H9 (cell line): ENCODE data around the gene FNDC1. TPM values are rescaled to one million over a fixed set of nuclear protein-coding genes. Genes with fewer than 3 reads are reported as not detected.

ENCODE experiments used
- DNase-seq: peaks from one replicate; pipeline ENCODE4 v3.0.0-alpha.2; 2017
- H2AFZ ChIP-seq: one replicate; pipeline ENCODE4 v1.6.1; 2013; ENCODE audit warnings: mild to moderate bottlenecking, low read length, control low read depth, moderate library complexity
- H2AK5ac ChIP-seq: 2 replicates; pipeline ENCODE4 v1.6.1; 2013; ENCODE audit warnings: low read length, control low read depth, mixed read lengths; ENCODE audit not compliant: insufficient read length
- H2BK120ac ChIP-seq: one replicate; pipeline ENCODE4 v1.6.1; 2013; ENCODE audit warnings: low read depth, mild to moderate bottlenecking, low read length, control low read depth, inconsistent platforms; ENCODE audit not compliant: poor library complexity, severe bottlenecking
- H2BK12ac ChIP-seq: 2 replicates; pipeline ENCODE4 v1.6.1; 2013; ENCODE audit warnings: low read length, control low read depth, mixed read lengths, low read depth; ENCODE audit not compliant: insufficient read length
- H2BK15ac ChIP-seq: 2 replicates; pipeline ENCODE4 v1.6.1; 2013; ENCODE audit warnings: low read depth, low read length, control low read depth
- H2BK20ac ChIP-seq: one replicate; pipeline ENCODE4 v1.6.1; 2013; ENCODE audit warnings: low read depth, mild to moderate bottlenecking, low read length, control low read depth, inconsistent platforms; ENCODE audit not compliant: poor library complexity, severe bottlenecking
- H2BK5ac ChIP-seq: 2 replicates; pipeline ENCODE4 v1.6.1; 2013; ENCODE audit warnings: low read length, control low read depth, mixed read lengths; ENCODE audit not compliant: insufficient read length
- H3K14ac ChIP-seq: 2 replicates; pipeline ENCODE4 v1.6.1; 2013; ENCODE audit warnings: low read length, control low read depth; ENCODE audit not compliant: insufficient read depth
- H3K18ac ChIP-seq: 2 replicates; pipeline ENCODE4 v1.6.1; 2013; ENCODE audit warnings: low read depth, mild to moderate bottlenecking, mixed read lengths, low read length, control low read depth; ENCODE audit not compliant: insufficient read length
- H3K23ac ChIP-seq: 2 replicates; pipeline ENCODE4 v1.6.1; 2013; ENCODE audit warnings: low read length, control low read depth, mixed read lengths, low read depth; ENCODE audit not compliant: insufficient read length
- H3K23me2 ChIP-seq: 2 replicates; pipeline ENCODE4 v1.6.1; 2013; ENCODE audit warnings: low read depth, mild to moderate bottlenecking, mixed read lengths, low read length, control low read depth; ENCODE audit not compliant: insufficient read length, poor library complexity, severe bottlenecking
- H3K27ac ChIP-seq: 2 replicates; pipeline ENCODE4 v1.5.1; 2013; ENCODE audit warnings: low read length, control low read depth, mixed read lengths, low read depth; ENCODE audit not compliant: insufficient read length
- H3K27me3 ChIP-seq: 2 replicates; pipeline ENCODE4 v1.6.1; 2013; ENCODE audit warnings: low read length, control low read depth, inconsistent platforms; ENCODE audit not compliant: insufficient read depth
- H3K4ac ChIP-seq: 2 replicates; pipeline ENCODE4 v1.6.1; 2013; ENCODE audit warnings: low read depth, mild to moderate bottlenecking, control low read depth, inconsistent platforms, low read length, moderate library complexity
- H3K4me1 ChIP-seq: 2 replicates; pipeline ENCODE4 v1.6.1; 2013; ENCODE audit warnings: low read length, control low read depth, inconsistent platforms; ENCODE audit not compliant: insufficient read depth
- H3K4me2 ChIP-seq: 2 replicates; pipeline ENCODE4 v1.6.1; 2013; ENCODE audit warnings: low read length, control low read depth, mixed read lengths; ENCODE audit not compliant: insufficient read length, insufficient read depth
- H3K56ac ChIP-seq: 2 replicates; pipeline ENCODE4 v1.6.1; 2013; ENCODE audit warnings: low read depth, mild to moderate bottlenecking, mixed read lengths, low read length, control low read depth; ENCODE audit not compliant: insufficient read length
- H3K79me1 ChIP-seq: 2 replicates; pipeline ENCODE4 v1.6.1; 2013; ENCODE audit warnings: low read depth, mild to moderate bottlenecking, moderate library complexity, low read length, control low read depth, inconsistent platforms; ENCODE audit not compliant: insufficient read depth, poor library complexity, severe bottlenecking
- H3K79me2 ChIP-seq: 2 replicates; pipeline ENCODE4 v1.6.1; 2013; ENCODE audit warnings: low read length, control low read depth, inconsistent platforms; ENCODE audit not compliant: insufficient read depth
- H3K9ac ChIP-seq: 2 replicates; pipeline ENCODE4 v1.6.1; 2013; ENCODE audit warnings: low read length, control low read depth, mixed read lengths; ENCODE audit not compliant: insufficient read length; ENCODE audit errors: extremely low read depth
- H3K9me3 ChIP-seq: one replicate; pipeline ENCODE4 v1.6.1; 2013; ENCODE audit warnings: low read depth, low read length, inconsistent platforms; ENCODE audit not compliant: control insufficient read depth
- H3T11ph ChIP-seq: one replicate; pipeline ENCODE4 v1.6.1; 2013; ENCODE audit warnings: mild to moderate bottlenecking, low read length, control low read depth, inconsistent platforms
- H4K20me1 ChIP-seq: one replicate; pipeline ENCODE4 v1.6.1; 2013; ENCODE audit not compliant: control insufficient read depth, insufficient read length, insufficient read depth
- H4K5ac ChIP-seq: 2 replicates; pipeline ENCODE4 v1.6.1; 2013; ENCODE audit warnings: low read depth, mild to moderate bottlenecking, mixed read lengths, low read length, control low read depth; ENCODE audit not compliant: insufficient read length
- H4K8ac ChIP-seq: replicated peaks from 2 replicates; pipeline ENCODE4 v1.6.1; 2013; ENCODE audit warnings: low read length, control low read depth, mixed read lengths, low read depth; ENCODE audit not compliant: insufficient read length
- H4K91ac ChIP-seq: 2 replicates; pipeline ENCODE4 v1.6.1; 2013; ENCODE audit warnings: low read depth, mild to moderate bottlenecking, moderate library complexity, mixed read lengths, low read length, control low read depth; ENCODE audit not compliant: insufficient read length
- H3K27ac Mint-ChIP-seq, 3 experiments: 2 replicates in 2 of 3; 3 replicates in 1 of 3; pipeline ENCODE4 v1.8.0; 2020 to 2021; ENCODE audit warnings: mixed read lengths in 3 of 3, mild to moderate bottlenecking in 1 of 3, moderate library complexity in 1 of 3
- H3K27me3 Mint-ChIP-seq: 2 replicates; pipeline ENCODE4 v1.8.0; 2021; ENCODE audit warnings: low read depth, mild to moderate bottlenecking, moderate library complexity, mixed read lengths
- H3K36me3 Mint-ChIP-seq, 3 experiments: 2 replicates in 2 of 3; 3 replicates in 1 of 3; pipeline ENCODE4 v1.8.0; 2020 to 2021; ENCODE audit warnings: low read depth in 3 of 3, mixed read lengths in 3 of 3; ENCODE audit not compliant: insufficient read depth in 1 of 3
- H3K4me1 Mint-ChIP-seq, 2 experiments: 2 replicates each; pipeline ENCODE4 v1.8.0; 2020; ENCODE audit warnings: mixed read lengths in 2 of 2
- H3K4me3 Mint-ChIP-seq, 2 experiments: 2 replicates in 1 of 2; 3 replicates in 1 of 2; pipeline ENCODE4 v1.8.0; 2020 to 2021; ENCODE audit warnings: mild to moderate bottlenecking in 2 of 2, mixed read lengths in 2 of 2, moderate library complexity in 1 of 2
- H3K9me3 Mint-ChIP-seq, 2 experiments: 2 replicates in 1 of 2; 3 replicates in 1 of 2; pipeline ENCODE4 v1.8.0; 2020; ENCODE audit warnings: mild to moderate bottlenecking in 2 of 2, mixed read lengths in 2 of 2, moderate library complexity in 1 of 2
- WGBS: extraction: QIAGEN DNeasy Blood & Tissue Kit; methylation state at CpG from one replicate; pipeline ENCODE4 v1.1.7; 2013; ENCODE audit warnings: missing lambda C conversion rate, low lambda C conversion rate, mixed read lengths; ENCODE audit not compliant: insufficient read length; ENCODE audit errors: extremely low coverage; 5-methylcytosine and 5-hydroxymethylcytosine counted together
- total RNA-seq: library from RNA; stranded (reverse); gene quantifications from 2 replicates; pipeline ENCODE4 v1.2.1, GENCODE V29; 2021
- TF ChIP-seq, protein P1 (sequence below): fragments of 200-600 bp; sonication (generic); conservative IDR thresholded peaks from 3 replicates; pipeline ENCODE4 v1.8.0; 2021; ENCODE audit warnings: antibody characterized with exemption, mild to moderate bottlenecking

The FNDC1 gene
- total RNA-seq, 1 experiment from 2014 or later = 0.24 TPM

DNA sequence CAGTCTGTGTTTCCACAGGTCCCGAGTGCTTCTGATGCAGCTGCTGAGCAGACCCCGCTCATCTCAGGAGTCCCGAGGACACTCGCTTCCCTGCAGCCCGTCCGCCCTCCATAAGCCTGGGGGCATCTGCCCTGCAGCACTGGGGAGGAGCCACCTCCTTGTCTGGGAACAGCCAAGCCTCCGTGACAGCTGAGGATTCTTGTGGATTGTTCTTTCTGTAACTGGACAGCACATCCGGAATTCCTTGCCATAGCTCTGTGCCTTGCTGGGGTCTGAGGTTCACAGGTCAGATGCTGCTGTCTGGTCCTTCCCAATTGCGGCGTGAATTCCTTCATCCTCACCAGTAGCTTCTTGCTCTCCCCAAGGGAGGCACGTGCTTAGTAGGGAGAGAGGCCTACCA is 38.4 kb upstream of the FNDC1 start:
- no peaks in the 10 kb centered on the region for H4K20me1 ChIP-seq
- H3K14ac ChIP-seq = no peak overlapping the region; the same call in 1 of the 2 replicates
- no peak overlapping the region for H3K27ac Mint-ChIP-seq
- H3K4me1 Mint-ChIP-seq = peaks cover 0 to 6% of the 10 kb centered on the region in 2 experiments; a peak in 1 of 4 replicates
- no peaks in the 10 kb centered on the region for H3K23me2 ChIP-seq
- H3K56ac ChIP-seq = no peak overlapping the region
- no peak overlapping the region for H2BK12ac ChIP-seq
- H3K9ac ChIP-seq = no peak overlapping the region
- no peak overlapping the region for H2BK5ac ChIP-seq
- H4K5ac ChIP-seq = no peak overlapping the region
- no peaks in the 10 kb centered on the region for H3K4me1 ChIP-seq
- H2AFZ ChIP-seq = no peak overlapping the region
- no peak overlapping the region for H4K8ac ChIP-seq
- TF ChIP-seq, protein P1, sequence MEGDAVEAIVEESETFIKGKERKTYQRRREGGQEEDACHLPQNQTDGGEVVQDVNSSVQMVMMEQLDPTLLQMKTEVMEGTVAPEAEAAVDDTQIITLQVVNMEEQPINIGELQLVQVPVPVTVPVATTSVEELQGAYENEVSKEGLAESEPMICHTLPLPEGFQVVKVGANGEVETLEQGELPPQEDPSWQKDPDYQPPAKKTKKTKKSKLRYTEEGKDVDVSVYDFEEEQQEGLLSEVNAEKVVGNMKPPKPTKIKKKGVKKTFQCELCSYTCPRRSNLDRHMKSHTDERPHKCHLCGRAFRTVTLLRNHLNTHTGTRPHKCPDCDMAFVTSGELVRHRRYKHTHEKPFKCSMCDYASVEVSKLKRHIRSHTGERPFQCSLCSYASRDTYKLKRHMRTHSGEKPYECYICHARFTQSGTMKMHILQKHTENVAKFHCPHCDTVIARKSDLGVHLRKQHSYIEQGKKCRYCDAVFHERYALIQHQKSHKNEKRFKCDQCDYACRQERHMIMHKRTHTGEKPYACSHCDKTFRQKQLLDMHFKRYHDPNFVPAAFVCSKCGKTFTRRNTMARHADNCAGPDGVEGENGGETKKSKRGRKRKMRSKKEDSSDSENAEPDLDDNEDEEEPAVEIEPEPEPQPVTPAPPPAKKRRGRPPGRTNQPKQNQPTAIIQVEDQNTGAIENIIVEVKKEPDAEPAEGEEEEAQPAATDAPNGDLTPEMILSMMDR = no peak
- no peak overlapping the region for H3K23ac ChIP-seq
- no peak overlapping the region for H2BK15ac ChIP-seq
- H3T11ph ChIP-seq = no peak overlapping the region
- no CpG with 5 or more reads among the region's 11 CpGs for WGBS
- H3K4ac ChIP-seq = no peak overlapping the region
- no peak overlapping the region for H3K4me3 Mint-ChIP-seq
- no peaks in the 10 kb centered on the region; a peak in 1 of 7 replicates for H3K36me3 Mint-ChIP-seq
- H3K27ac ChIP-seq = no peak overlapping the region
- H3K9me3 Mint-ChIP-seq = no peaks in the 10 kb centered on the region; a peak in 1 of 5 replicates
- 0 out of 2 replicates have a peak, but pooled peaks cover 1% of the 10 kb centered on the region for H3K27me3 Mint-ChIP-seq
- no peaks in the 10 kb centered on the region for H3K27me3 ChIP-seq
- no peak for DNase-seq
- no peaks in the 10 kb centered on the region for H3K79me1 ChIP-seq
- no peak overlapping the region for H3K4me2 ChIP-seq
- H4K91ac ChIP-seq = no peak overlapping the region
- no peaks in the 10 kb centered on the region for H3K79me2 ChIP-seq
- no peak overlapping the region for H2BK120ac ChIP-seq
- no peak overlapping the region for H2BK20ac ChIP-seq
- no peak overlapping the region for H2AK5ac ChIP-seq
- no peak overlapping the region for H3K18ac ChIP-seq
- no peaks in the 10 kb centered on the region for H3K9me3 ChIP-seq
